ENCODE results near the gene PELI3.
A peak's percentile ranks its signal among the peaks of the same experiment; 100 is the strongest.
"Not testable (repeated sequence)": the region's sequence is repeated elsewhere in the genome, so short reads cannot be mapped to it uniquely, and the experiment has no call there.

Gene PELI3
- total RNA-seq, result 11.0 to 14.0 reads per million in 2 donors

- peak; percentile 88 to 97 (median 92) for DNase-seq
Measured at GRCh38 chr11:66466225-66467033, at the start of gene PELI3. Gene PELI3, plus strand, starts transcription at chr11:66466905. Its CDS starts 1,224 bp downstream, at chr11:66468129.

DNA sequence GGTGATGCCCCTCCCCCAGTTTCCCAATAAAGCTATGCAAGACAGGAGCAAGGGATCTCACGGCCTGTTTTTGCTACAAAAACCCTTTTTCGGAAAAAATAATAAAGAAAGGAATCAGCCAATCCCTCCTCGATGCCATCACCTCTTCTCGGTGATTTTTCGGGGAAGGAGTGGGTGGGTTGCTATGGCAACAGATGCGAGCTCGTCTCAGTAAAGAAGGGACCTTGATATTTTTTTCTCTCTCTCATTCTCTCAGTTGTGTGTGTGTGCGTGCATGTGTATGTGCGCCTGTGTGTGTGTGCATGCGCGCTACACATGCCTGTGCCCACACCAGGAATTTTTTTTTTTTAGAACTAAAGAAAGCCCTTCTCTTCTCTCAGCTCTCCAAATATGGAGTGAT is 49.7 kb upstream of the PELI3 start:
- no peak for DNase-seq

DNA sequence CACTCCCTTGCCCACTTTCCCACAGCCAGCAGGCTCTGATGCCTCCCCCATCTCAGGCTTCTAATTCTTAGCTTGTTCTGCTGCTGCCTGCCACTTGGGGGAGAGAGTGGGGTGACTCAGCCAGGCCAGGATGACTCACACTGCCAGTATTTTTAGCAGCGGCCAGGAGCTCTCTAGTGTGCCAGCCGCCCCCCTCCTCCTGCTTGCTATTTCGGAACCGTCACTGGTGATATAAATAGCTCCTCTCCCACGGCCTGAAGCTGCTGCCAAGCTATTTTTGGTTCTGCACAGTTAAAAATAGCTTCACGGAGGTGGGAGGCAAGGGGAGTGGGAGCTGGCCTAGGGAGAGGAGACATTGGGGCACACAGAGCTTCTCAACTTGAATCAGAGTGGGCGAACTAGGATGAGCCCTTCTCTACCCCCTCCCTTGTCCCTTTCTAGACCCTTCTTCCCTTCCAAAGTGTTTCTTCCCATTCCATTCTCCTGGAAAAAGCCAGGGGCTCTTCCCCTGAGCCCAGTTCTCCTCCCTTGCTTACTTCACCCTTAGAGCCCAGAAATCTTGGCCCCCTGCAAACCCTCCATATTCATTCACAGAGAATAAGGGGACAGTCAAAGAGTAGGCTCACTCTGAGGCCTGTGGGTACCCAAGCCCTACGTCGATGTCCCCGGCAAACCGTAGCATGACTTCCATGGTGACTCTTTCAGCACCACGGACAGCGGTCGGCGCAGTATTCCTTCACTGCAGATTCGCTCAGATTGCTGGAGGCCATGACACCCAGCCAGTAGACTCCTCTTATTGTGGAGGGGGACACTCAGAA is 48.3 kb upstream of the PELI3 start:
- peak in 4 of 5 experiments; percentile 24 to 58 (median 38) for DNase-seq

DNA sequence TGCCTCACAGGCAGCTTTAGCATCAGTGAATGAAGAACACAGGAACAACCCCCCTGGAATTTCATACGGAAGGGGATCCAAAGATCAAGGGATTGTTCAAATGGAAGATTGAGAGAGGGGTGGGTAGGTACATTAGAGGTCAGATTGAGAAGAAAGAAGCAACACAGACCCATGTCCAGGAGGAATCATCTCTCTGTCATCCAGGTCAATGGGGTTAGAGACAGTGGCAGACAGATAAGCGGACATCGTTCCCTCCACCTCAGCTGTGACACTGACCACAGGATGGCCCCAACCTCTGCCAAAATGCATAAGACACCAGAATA is 47.8 kb upstream of the PELI3 start:
- no peak for DNase-seq

DNA sequence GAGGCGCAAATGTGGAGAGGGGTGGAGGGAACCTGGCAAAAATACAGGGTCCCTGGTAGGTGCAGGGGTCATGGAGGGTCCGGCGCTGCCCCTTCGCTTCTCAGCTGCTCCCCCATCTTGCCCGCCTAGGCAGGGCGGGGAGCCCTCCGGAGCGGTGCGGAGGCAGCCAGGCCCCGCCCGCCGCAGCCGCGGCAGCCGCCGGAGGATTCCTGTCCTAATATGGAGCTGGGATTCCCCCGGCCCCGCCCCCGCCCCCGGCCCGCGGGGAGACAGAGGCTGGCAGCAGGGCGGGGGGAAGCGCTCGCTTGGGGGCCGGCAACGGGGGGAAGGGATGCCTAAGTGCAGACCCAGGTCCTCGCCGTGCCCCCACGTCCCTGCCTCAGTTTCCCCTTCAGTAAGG is 46.9 kb upstream of the PELI3 start:
- DNase-seq, result no peak

DNA sequence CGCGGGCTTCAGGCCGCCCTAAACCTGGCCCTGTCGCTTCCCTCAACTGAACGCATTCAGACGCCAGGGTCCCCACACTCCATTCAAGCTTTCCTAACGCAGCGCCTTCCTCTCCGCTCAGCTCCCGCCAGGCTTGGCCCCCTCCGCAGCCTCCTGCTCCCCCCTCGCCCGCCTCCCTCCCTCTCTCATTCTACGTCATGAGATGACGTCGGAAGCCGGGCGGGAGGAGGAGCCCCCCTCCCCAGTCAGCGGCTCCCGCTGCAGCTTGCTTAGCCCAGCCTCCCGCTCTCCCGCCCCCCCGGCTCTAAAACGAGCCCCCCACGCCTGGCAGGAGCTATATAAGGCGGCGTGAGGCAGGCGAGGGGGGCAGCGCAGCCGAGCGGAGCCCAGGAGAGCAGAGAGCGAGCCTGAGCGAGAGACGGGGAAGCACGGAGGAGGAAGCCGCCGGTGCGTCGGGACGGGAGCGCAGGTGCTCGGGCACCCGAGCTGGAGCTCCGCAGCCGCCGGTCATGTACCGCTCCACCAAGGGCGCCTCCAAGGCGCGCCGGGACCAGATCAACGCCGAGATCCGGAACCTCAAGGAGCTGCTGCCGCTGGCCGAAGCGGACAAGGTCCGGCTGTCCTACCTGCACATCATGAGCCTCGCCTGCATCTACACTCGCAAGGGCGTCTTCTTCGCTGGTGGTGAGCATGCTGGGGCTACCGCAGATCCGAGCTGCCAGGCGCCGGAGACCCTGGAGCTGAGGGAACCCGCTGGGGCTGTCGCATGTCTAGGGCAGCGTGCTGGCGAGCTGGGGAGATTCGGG is 45.8 kb upstream of the PELI3 start, which contains the start of gene NPAS4:
NPAS4 (plus strand) TSS at position 365 of the 806 bp plus-strand sequence; CDS start at position 510, 145 bp downstream.
- no peak for DNase-seq

DNA sequence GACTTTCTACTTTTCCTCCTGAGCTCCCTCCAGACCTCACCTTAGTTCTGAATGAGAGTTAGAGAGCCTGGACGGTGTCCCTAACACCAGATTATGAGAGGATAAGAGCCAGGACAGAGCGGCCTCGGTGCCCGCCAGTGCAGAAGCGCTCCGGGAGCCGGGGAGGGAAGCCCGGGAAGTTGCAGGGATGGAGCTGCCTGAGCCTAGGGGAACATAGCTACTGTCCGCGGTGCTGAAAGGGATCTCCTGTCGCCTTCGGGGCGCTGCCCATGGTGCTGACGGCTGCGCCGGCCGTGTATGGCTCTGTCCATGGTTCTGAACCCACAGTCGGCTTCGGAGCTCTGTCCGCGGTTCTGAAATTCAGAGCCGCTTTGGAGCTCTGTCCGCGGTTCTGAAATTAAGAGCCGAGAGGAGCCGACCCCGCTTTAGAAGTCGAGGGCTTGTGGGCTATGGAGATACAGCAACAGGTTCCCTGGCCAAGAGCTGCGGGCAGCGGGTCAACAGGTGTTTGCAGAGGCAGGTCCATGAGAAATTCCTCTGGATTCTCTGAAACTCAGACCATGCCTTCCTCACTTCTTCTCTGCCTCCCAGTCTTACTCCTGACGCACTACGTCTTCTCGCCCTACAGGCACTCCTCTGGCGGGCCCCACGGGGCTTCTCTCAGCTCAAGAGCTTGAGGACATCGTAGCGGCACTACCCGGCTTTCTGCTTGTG is 45.1 kb upstream of the PELI3 start:
- peak; percentile 71 to 81 (median 77) for DNase-seq

GRCh38 chr11:66426314-66426713 is 40.4 kb upstream of the PELI3 start:
- no peak for DNase-seq

- DNase-seq, result no peak
Measured at GRCh38 chr11:66428933-66429332, 37.8 kb upstream of the PELI3 start.

- DNase-seq, result peak; percentile 37 to 73 (median 61)
Measured at GRCh38 chr11:66429983-66430602, 36.6 kb upstream of the PELI3 start.

GRCh38 chr11:66431287-66431686 is 35.4 kb upstream of the PELI3 start:
- not testable (repeated sequence) for DNase-seq

DNA sequence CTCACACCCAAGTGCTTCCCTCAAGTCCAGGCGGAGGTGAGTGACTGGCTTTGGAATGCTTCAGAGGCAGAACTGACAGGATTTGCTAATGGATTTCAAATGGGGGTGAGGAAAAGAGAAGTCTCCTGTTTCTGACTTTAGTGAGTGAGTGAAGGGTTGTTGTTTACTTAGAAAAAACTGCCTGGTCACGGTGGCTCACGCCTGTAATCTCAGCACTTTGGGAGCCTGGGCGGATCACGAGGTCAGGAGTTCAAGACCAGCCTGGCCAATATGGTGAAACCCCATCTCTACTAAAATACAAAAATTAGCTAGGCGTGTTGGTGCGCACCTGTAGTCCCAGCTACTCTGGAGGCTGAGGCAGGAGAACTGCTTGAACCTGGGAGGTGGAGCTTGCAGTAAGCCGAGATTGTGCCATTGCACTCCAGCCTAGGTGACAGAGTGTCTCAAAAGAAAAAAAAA is 34.8 kb upstream of the PELI3 start:
- DNase-seq, result not testable (repeated sequence)

DNA sequence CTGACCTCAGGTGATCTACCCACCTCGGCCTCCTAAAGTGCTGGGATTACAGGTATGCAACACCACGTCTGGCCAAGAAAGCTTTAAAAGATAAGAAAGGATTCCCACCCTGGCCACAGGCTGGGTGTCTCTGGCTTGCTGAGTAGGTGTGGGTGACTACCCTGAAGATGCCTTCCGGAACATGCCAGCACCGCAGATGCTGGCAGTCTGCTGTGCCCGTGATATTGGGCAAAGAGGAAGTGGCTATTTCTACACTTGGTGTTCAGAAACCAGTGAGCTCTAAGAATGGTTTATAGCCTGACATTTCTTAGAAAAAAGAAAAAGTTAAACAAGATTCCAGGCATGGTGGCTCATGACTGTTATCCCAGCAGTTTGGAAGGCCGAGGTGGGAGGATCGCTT is 34.1 kb upstream of the PELI3 start:
- no peak for DNase-seq

DNA sequence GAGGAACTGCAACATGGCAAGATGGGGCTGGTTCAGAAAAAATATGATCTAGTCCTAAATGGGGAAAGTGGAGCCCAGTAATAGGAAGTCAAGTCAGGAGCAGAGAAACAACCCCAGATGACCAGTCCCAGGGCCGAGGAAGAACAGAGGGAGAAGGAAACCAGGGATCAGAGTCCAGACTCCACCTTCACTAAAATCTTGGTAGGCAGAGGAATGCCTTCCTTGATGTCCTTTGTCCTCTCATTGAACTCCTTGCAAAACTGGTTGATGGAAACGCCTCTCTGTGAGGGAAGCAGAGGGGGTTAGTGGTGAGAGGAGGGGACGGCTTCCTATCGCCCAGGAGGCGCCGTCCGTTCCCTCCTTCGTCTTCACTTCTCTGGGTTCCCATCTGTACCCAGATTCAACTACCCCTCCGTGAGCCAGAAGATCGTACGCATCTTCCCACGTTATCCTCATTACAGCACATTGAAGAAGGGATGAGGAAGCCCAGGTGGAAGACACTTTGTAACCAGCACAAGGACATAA is 28.7 kb upstream of the PELI3 start:
- DNase-seq, result no peak

- peak; percentile 66 to 93 (median 82) for DNase-seq
Measured at GRCh38 chr11:66438504-66439466, 27.9 kb upstream of the PELI3 start, which contains the start of gene MRPL11. Gene MRPL11, minus strand, starts transcription at chr11:66438848. Its CDS starts 94 bp downstream, at chr11:66438754.

DNA sequence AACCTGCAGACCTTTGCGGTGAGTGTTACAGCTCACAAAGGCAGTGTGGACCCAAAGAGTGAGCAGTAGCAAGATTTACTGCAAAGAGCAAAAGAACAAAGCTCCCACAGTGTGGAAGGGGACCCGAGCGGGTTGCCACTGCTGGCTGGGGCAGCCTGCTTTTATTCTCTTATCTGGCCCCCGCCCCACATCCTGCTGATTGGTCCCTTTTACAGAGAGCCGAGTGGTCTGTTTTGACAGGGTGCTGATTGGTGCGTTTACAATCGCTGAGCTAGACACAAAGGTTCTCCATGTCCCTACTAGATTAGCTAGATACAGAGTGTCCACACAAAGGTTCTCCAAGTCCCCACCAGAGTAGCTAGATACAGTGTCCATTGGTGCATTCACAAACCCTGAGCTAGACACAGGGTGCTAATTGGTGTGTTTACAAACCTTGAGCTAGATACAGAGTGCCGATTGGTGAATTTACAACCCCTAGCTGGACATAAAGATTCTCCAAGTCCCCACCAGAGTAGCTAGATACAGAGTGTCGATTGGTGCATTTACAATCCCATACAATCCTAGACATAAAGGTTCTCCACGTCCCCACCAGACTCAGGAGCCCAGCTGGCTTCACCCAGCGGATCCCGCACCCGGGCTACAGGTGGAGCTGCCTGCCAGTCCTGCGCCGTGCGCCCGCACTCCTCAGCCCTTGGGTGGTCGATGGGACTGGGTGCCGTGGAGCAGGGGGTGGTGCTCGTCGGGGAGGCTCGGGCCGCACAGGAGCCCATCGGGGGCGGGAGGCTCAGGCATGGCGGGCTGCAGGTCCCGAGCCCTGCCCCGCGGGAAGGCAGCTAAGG is 26.4 kb upstream of the PELI3 start:
- not testable (repeated sequence) for DNase-seq

DNA sequence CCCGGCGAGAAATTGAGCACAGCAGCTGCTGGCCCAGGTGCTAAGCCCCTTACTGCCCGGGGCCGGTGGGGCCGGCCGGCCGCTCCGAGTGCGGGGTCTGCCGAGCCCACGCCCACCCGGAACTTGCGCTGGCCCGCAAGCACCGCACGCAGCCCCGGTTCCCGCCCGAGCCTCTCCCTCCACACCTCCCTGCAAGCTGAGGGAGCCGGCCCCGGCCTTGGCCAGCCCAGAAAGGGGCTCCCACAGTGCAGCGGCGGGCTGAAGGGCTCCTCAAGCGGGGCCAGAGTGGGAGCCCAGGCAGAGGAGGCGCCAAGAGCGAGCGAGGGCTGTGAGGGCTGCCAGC is 25.8 kb upstream of the PELI3 start:
- DNase-seq, result not testable (repeated sequence)

- no peak for DNase-seq
Measured at GRCh38 chr11:66443602-66444001, 23.1 kb upstream of the PELI3 start.

DNA sequence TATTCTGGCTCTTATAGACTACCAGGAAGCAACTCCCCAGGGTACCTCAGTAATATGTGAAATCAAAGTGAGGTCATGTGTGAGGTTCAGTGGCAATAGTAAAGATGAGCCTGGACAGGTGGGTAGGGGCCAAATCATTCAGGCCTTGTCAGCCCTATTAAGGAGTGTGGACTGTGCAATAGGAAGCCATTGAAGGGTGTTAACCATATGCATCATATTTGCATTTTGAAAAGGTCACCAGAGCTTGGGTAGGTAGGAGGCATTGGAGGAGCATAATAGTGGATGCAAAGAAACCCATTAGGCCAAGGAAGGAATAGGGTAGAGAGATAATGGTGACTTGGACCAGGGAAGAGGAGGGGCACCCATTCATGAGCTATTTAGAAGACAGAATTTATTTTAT is 19.7 kb upstream of the PELI3 start:
- DNase-seq, result no peak

Data from T-helper 2 cell (primary cell).